Hepatocyte (in vitro differentiated cells): Measurements from ENCODE around the gene COX20.

Experiments
- EZH2 ChIP-seq: fragments of 200-600 bp; sonication (generic); IDR thresholded peaks from 2 replicates; pipeline ENCODE4 v1.6.1; 2016; ENCODE audit warnings: antibody characterized with exemption, mild to moderate bottlenecking, borderline replicate concordance
- EZH2phosphoT487 ChIP-seq: fragments of 200-600 bp; sonication (generic); IDR thresholded peaks from one replicate; pipeline ENCODE4 v1.6.1; 2018; ENCODE audit warnings: antibody characterized with exemption, mild to moderate bottlenecking, low read depth, moderate library complexity; ENCODE audit not compliant: unreplicated experiment, severe bottlenecking
- TF ChIP-seq, protein P1 (sequence below): fragments of 200-600 bp; sonication (generic); IDR thresholded peaks from 2 replicates; pipeline ENCODE4 v1.5.1; 2016; ENCODE audit warnings: antibody characterized with exemption, mild to moderate bottlenecking; ENCODE audit not compliant: poor library complexity

- TF ChIP-seq, protein P1, sequence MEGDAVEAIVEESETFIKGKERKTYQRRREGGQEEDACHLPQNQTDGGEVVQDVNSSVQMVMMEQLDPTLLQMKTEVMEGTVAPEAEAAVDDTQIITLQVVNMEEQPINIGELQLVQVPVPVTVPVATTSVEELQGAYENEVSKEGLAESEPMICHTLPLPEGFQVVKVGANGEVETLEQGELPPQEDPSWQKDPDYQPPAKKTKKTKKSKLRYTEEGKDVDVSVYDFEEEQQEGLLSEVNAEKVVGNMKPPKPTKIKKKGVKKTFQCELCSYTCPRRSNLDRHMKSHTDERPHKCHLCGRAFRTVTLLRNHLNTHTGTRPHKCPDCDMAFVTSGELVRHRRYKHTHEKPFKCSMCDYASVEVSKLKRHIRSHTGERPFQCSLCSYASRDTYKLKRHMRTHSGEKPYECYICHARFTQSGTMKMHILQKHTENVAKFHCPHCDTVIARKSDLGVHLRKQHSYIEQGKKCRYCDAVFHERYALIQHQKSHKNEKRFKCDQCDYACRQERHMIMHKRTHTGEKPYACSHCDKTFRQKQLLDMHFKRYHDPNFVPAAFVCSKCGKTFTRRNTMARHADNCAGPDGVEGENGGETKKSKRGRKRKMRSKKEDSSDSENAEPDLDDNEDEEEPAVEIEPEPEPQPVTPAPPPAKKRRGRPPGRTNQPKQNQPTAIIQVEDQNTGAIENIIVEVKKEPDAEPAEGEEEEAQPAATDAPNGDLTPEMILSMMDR, result no peak
- TF ChIP-seq EZH2 (no peak), EZH2phosphoT487 (no peak)
These were observed 14.8 kb downstream of the COX20 start for GRCh38 chr1:244850099-244850852.
